Loucy (cell line): ENCODE measurements around the gene AHCTF1.

ENCODE experiments used
- EZH2phosphoT487 ChIP-seq: fragments of 200-600 bp; IDR thresholded peaks from 2 replicates; pipeline ENCODE4 v1.6.1; 2018; ENCODE audit warnings: antibody characterized with exemption, mild to moderate bottlenecking, moderate library complexity, borderline replicate concordance
- TF ChIP-seq, protein P1 (sequence below): fragments of 200-600 bp; sonication (generic); conservative IDR thresholded peaks from 2 replicates; pipeline ENCODE4 v1.5.1; 2014; ENCODE audit warnings: mild to moderate bottlenecking, antibody characterized with exemption, low read length

DNA sequence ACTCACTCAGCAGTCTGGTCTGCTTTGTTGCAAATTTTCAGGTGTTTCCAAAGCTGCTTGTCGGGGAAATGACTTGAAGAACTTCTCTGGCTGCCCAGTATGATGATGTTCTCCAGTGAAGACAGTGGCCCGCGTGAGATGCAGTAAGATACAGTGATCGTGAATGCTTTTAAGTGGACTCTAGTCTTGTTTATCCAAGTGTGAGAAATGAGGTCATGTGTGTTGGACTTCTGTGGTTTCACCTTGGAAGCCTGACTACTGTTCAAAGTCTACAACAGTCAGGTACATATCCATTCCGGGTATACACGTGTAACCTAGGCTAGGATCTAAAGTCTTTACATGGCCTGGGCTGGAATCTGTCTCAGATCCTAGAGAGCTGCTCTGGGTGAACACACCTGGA, 47.0 kb upstream of the AHCTF1 start:
- TF ChIP-seq, protein P1, sequence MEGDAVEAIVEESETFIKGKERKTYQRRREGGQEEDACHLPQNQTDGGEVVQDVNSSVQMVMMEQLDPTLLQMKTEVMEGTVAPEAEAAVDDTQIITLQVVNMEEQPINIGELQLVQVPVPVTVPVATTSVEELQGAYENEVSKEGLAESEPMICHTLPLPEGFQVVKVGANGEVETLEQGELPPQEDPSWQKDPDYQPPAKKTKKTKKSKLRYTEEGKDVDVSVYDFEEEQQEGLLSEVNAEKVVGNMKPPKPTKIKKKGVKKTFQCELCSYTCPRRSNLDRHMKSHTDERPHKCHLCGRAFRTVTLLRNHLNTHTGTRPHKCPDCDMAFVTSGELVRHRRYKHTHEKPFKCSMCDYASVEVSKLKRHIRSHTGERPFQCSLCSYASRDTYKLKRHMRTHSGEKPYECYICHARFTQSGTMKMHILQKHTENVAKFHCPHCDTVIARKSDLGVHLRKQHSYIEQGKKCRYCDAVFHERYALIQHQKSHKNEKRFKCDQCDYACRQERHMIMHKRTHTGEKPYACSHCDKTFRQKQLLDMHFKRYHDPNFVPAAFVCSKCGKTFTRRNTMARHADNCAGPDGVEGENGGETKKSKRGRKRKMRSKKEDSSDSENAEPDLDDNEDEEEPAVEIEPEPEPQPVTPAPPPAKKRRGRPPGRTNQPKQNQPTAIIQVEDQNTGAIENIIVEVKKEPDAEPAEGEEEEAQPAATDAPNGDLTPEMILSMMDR: no peak
- TF ChIP-seq EZH2phosphoT487: no peak
